Coronary artery (tissue), 2 donors: Measurements from ENCODE around the gene KCNQ5.

Experiments
- DNase-seq: peaks from one replicate; pipeline ENCODE4 v3.0.0-alpha.2; 2017; ENCODE audit warnings: low spot score
- H3K27ac ChIP-seq, 2 donors: fragments of 200-600 bp; sonication (generic); one replicate each; pipeline ENCODE4 v1.5.1; 2016 to 2019
- H3K4me3 ChIP-seq: fragments of 200-600 bp; sonication (generic); 2 replicates; pipeline ENCODE4 v1.5.1; 2016; ENCODE audit warnings: mild to moderate bottlenecking, moderate library complexity
- TF ChIP-seq, protein P1 (sequence below): fragments of 200-600 bp; sonication (generic); IDR thresholded peaks from one replicate; pipeline ENCODE4 v1.5.1; 2019; ENCODE audit warnings: antibody characterized with exemption

KCNQ5 gene

DNA sequence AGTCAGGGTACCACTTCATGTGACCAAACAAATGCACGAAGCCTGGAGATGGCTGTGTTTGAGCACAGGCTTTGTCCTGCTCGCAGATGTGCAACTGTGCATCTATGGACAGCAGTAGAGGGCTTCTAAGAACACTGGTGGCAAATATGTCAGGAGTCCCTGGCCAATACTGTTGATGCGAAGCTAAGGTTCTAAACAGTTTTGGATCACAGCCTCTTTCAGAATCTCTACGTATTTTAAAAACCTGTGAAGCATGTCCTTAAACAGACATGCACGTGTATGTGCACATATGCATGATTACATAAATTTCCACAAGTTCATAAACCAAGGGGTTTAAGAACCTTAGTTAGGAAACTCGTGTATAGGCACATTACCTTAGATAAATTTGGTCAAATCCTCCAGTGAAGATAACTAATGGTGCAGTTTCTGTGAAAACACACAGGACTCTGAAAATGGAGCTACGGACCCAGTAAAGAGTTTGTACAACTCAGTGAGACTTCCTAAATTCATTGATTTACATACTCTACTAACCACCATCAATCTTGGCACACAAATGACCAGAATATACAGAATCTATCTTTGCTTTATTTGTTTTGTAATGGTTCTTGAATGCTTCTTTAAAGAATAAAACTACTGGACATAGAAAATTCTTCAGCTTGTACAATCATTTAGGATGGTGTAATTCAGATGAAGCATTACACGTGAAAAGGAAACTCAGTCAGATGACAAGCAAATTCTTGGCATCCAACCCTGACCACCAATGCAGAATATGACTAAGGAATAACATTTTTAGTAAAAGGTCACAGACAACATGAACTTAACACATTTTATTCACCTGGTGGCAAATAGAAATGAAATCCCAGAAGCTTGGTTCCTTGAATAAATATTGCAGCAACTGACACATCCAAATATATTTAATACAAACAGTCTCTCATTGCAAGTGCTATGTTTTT is 27.4 kb downstream of the KCNQ5 start:
- DNase-seq, result no peak
- TF ChIP-seq, protein P1, sequence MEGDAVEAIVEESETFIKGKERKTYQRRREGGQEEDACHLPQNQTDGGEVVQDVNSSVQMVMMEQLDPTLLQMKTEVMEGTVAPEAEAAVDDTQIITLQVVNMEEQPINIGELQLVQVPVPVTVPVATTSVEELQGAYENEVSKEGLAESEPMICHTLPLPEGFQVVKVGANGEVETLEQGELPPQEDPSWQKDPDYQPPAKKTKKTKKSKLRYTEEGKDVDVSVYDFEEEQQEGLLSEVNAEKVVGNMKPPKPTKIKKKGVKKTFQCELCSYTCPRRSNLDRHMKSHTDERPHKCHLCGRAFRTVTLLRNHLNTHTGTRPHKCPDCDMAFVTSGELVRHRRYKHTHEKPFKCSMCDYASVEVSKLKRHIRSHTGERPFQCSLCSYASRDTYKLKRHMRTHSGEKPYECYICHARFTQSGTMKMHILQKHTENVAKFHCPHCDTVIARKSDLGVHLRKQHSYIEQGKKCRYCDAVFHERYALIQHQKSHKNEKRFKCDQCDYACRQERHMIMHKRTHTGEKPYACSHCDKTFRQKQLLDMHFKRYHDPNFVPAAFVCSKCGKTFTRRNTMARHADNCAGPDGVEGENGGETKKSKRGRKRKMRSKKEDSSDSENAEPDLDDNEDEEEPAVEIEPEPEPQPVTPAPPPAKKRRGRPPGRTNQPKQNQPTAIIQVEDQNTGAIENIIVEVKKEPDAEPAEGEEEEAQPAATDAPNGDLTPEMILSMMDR, result no peak
- Histone ChIP-seq H3K4me3 (no peak overlapping the region), H3K27ac (no peak overlapping the region)

DNA sequence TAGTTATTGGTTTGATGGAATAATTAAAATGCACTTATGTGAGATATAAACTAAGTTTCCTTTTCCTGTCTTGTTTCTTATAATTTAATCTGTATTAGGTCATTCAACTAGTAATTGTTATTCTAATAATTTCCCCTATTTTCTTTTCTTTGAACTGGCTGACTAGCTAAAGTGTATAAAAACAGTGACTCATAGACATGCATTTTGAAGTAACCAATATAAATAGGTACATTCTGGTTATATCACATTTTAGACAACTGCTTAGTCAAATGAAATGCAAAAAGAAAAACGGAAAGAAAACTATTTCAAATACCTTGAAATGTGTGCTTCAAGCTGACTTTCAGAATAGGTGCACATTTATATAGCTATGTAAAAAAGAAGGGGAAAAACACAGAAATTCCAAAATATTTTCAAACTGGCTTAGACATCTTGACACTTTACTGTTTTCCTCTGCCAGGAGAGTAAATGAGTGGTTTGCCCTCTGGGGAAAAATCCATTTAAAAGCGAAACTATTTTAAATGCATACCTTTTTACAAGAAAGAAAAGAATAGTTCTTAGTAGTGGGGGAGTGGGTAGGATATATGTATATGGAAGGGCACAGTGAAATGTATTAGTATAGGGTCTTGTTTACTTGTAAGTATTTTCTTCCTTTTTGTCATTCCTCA is 28.3 kb downstream of the KCNQ5 start:
- H3K27ac ChIP-seq, result peak overlapping the region in 1 of 2 donors; percentile 32
- DNase-seq, result no peak
- TF ChIP-seq, protein P1, result no peak
- H3K4me3 ChIP-seq, result peak overlapping the region; percentile 43

DNA sequence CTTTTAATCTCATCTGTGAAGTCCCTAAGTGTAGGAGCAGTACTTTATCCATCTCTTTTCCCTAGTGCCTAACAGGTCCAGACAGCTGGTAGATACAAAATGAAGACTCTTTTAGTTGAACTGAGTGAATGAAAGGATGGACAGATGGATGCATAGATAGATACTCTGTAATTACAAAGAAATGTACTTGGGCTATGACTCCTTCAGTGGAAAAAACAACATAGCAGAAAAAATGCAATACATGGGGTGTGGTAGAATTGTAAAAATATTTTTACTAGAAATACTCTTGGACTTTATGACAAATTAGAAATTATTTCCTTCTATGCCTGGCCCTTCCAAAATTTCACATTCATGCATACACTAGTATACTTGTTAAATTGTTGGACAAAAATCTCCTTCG is 29.3 kb downstream of the KCNQ5 start:
- Histone ChIP-seq H3K27ac (no peak overlapping the region), H3K4me3 (no peak overlapping the region)
- TF ChIP-seq, protein P1, result no peak
- DNase-seq, result no peak

DNA sequence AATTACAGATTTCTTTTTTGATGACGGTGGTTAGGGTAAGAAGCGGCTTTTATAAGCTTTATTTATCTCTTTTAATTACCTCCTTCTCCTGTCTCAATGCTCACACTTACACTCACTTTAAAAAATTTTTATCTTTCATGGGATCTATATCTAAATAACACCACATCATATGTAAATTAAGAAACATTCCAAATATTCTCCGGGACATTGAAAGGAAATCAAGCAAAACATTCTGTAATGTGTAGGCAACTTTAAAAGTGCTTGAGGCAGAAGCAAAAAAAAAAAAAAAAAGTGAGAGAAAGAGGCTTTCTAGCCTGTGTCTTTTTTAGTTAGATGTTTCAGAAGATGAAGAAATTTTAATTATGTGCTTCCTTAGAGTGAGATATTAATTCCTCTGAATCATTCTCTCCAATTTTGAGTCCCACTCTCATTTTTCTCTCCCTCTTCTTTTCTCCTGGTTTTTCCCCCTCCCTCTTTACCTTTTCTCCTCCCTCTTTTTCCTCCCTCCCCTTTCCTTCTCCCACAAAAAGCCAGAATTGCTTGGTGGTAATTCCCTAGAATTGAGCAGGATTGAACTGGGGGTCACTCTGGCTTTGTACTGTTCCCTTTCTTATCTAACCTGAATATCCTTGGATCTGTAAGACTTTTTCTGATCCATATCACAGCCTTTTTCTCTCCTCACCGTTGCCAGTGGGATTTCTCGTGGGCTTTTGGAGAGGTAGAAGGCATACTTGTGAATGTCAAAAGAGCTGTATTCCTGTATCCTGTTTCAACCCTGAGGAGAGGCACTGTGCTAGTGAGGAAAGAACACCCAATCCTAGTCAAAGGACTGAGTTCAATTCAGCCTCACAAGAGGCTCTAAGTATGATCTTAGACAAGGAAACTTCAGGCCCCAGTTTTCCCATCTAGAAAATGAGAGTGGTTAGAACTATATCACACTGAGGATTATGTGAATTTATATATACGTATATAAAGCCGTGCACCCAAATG is 30.4 kb downstream of the KCNQ5 start:
- Histone ChIP-seq H3K27ac (no peak overlapping the region), H3K4me3 (no peak overlapping the region)
- DNase-seq, result no peak
- TF ChIP-seq, protein P1, result no peak

DNA sequence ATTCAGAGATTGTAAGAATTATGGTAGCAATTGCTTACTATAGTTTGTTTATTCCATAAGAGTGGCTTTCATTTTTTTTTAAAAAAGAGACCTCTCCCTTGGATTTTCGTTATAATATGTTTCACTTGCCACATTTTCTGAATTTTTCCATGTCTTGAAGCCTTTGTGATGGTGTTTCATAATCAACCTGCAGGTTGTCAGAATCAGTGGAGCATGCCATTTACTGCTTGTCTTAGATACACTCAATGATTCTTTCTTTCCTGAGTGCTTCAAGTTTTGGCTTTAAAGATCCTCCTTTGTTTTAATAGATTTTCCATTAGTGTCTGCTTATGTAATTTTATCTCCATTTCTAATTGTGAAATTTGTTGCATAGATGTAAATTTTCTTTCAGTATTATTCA is 31.2 kb downstream of the KCNQ5 start:
- TF ChIP-seq, protein P1, result no peak
- Histone ChIP-seq H3K4me3 (no peak overlapping the region), H3K27ac (no peak overlapping the region)
- no peak for DNase-seq

DNA sequence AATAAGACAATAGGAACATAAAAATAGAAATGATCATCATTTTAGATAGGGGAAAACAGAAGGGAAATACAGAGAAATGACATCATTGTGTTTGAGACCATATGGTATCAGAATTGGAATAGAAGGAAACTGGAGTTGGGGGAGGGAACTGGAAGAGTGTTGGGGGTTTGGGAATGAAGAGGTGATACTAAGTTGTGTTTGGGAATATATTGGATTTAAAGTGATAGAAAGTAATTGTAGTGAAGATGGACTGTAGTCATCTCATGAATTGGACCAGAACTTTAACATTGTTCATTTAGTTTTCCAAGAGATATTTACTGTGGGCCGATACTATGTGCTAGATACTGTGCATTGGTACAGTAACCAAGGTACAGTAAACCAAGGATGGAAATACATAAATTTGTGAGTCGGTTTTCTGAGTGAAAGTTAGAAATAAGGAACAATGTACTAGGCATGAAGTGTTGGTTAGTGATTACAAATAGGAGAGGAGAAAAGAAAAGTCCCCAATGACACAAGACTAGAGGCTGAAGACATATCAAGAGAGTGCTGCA is 32.3 kb downstream of the KCNQ5 start:
- TF ChIP-seq, protein P1, result no peak
- H3K4me3 ChIP-seq, result no peak overlapping the region
- DNase-seq, result no peak
- H3K27ac ChIP-seq, result no peak overlapping the region
